Measurements from ENCODE around the gene DHX29. TPM values are rescaled to one million over a fixed set of nuclear protein-coding genes. Genes with fewer than 3 reads are reported as not detected.

The DHX29 gene
- polyA plus RNA-seq, 1 experiment = 2.9 TPM

GRCh38 chr5:55258339-55258738, 49.2 kb downstream of the DHX29 start:
- no peak overlapping the region for H3K4me3 ChIP-seq (ENCODE audit: low read depth, low read length)
- H3K36me3 ChIP-seq (ENCODE audit: control insufficient read depth, insufficient read depth, low read length) = peaks cover 5% of the 10 kb centered on the region; the same call in 1 of the 2 replicates
- POLR2A ChIA-PET = no interaction called here
- H3K27me3 ChIP-seq (ENCODE audit: control insufficient read depth, insufficient read depth, low read length) = no peaks in the 10 kb centered on the region
- no peak for DNase-seq (ENCODE audit: low read depth)
- TF ChIP-seq CTCF (IDR thresholded peaks at IDR 0.05; ENCODE audit: insufficient read depth, low read depth, low read length) = no peak
- CTCF ChIA-PET = interaction anchor here (1.6 kb wide), 1 partner anchor 12 kb away, joined by 8 read pairs; no protein-coding TSS in a partner anchor

GRCh38 chr5:55254802-55255201, 52.7 kb downstream of the DHX29 start:
- POLR2A ChIA-PET = no interaction called here
- Histone ChIP-seq H3K27me3 (ENCODE audit: control insufficient read depth, insufficient read depth, low read length) (no peaks in the 10 kb centered on the region), H3K4me3 (ENCODE audit: low read depth, low read length) (no peak overlapping the region), H3K36me3 (ENCODE audit: control insufficient read depth, insufficient read depth, low read length) (peaks cover 2% of the 10 kb centered on the region; the same call in 1 of the 2 replicates)
- no peak for DNase-seq (ENCODE audit: low read depth)
- no peak for TF ChIP-seq CTCF (IDR thresholded peaks at IDR 0.05; ENCODE audit: insufficient read depth, low read depth, low read length)
- CTCF ChIA-PET = interaction anchor here (0.6 kb wide), 1 partner anchor 38 kb away, joined by 3 read pairs; no protein-coding TSS in a partner anchor

GRCh38 chr5:55250064-55250463, 57.4 kb downstream of the DHX29 start:
- TF ChIP-seq CTCF (IDR thresholded peaks at IDR 0.05; ENCODE audit: insufficient read depth, low read depth, low read length) = no peak
- CTCF ChIA-PET = no interaction called here
- Histone ChIP-seq H3K4me3 (ENCODE audit: low read depth, low read length) (no peak overlapping the region), H3K36me3 (ENCODE audit: control insufficient read depth, insufficient read depth, low read length) (0 out of 2 replicates have a peak, but pooled peaks cover 2% of the 10 kb centered on the region), H3K27me3 (ENCODE audit: control insufficient read depth, insufficient read depth, low read length) (peaks cover 3% of the 10 kb centered on the region; the same call in 1 of the 2 replicates)
- POLR2A ChIA-PET = no interaction called here
- DNase-seq (ENCODE audit: low read depth) = no peak

GRCh38 chr5:55241746-55242145, 65.7 kb downstream of the DHX29 start:
- no peak for TF ChIP-seq CTCF (IDR thresholded peaks at IDR 0.05; ENCODE audit: insufficient read depth, low read depth, low read length)
- H3K4me3 ChIP-seq (ENCODE audit: low read depth, low read length) = no peak overlapping the region
- ChIA-PET CTCF (no interaction called here), POLR2A (no interaction called here)
- no peak for DNase-seq (ENCODE audit: low read depth)
- no peaks in the 10 kb centered on the region for H3K36me3 ChIP-seq (ENCODE audit: control insufficient read depth, insufficient read depth, low read length)
- peaks cover 8% of the 10 kb centered on the region for H3K27me3 ChIP-seq (ENCODE audit: control insufficient read depth, insufficient read depth, low read length)

GRCh38 chr5:55236800-55237199, 70.7 kb downstream of the DHX29 start:
- no peak for TF ChIP-seq CTCF (IDR thresholded peaks at IDR 0.05; ENCODE audit: insufficient read depth, low read depth, low read length)
- CTCF ChIA-PET = interaction anchor here (0.6 to 1.0 kb wide), 3 partner anchors 61 to 154 kb away, joined by 3 read pairs; partner anchors contain the start of gene GPX8
- Histone ChIP-seq H3K4me3 (ENCODE audit: low read depth, low read length) (no peak overlapping the region), H3K36me3 (ENCODE audit: control insufficient read depth, insufficient read depth, low read length) (no peaks in the 10 kb centered on the region), H3K27me3 (ENCODE audit: control insufficient read depth, insufficient read depth, low read length) (peaks cover 15% of the 10 kb centered on the region)
- POLR2A ChIA-PET = no interaction called here
- no peak for DNase-seq (ENCODE audit: low read depth)
